Upper lobe of left lung (tissue), 6 donors: ENCODE results near the gene NDUFC1. TPM values are rescaled to one million over a fixed set of nuclear protein-coding genes. Genes with fewer than 3 reads are reported as not detected.
"Not testable (repeated sequence)": the region's sequence is repeated elsewhere in the genome, so short reads cannot be mapped to it uniquely, and the experiment has no call there.

ENCODE experiments used
- ATAC-seq, 2 donors: fragments of 200-7000 bp; cut with Tn5 transposase; one replicate each; pipeline ENCODE4 v1.9.1; 2022; ENCODE audit warnings: mild to moderate bottlenecking in 2 of 2, moderate library complexity in 2 of 2; ENCODE audit not compliant: low FRiP score in 2 of 2
- DNase-seq, 2 donors: peaks; one replicate each; pipeline ENCODE4 v3.0.0-alpha.2; 2019 to 2020
- H3K27ac ChIP-seq, 4 donors: fragments of 200-600 bp; sonication (generic); one replicate each; pipeline ENCODE4 v1.5.1; 2016 to 2019
- H3K27me3 ChIP-seq, 4 donors: fragments of 200-600 bp; sonication (generic); one replicate each; pipeline ENCODE4 v1.5.1; 2017 to 2019
- H3K36me3 ChIP-seq, 4 donors: fragments of 200-600 bp; sonication (generic); one replicate each; pipeline ENCODE4 v1.5.1; 2016 to 2019
- H3K4me1 ChIP-seq, 4 donors: fragments of 200-600 bp; sonication (generic); one replicate each; pipeline ENCODE4 v1.5.1; 2018 to 2019
- H3K4me3 ChIP-seq, 4 donors: fragments of 200-600 bp; sonication (generic); one replicate each; pipeline ENCODE4 v1.5.1; 2017 to 2019; ENCODE audit warnings: mild to moderate bottlenecking in 2 of 4, moderate library complexity in 1 of 4
- H3K9me3 ChIP-seq, 4 donors: fragments of 200-600 bp; sonication (generic); one replicate each; pipeline ENCODE4 v1.5.1; 2018 to 2019
- CTCF ChIP-seq, 6 experiments: fragments of 450-650 bp in 4 of 6; fragments of 200-600 bp in 2 of 6; sonication (generic) in 2 of 6; IDR thresholded peaks; one replicate each; pipeline ENCODE4 v1.5.1; 2016 to 2019; ENCODE audit warnings: antibody characterized with exemption in 6 of 6
- EP300 ChIP-seq, 4 donors: sonication (generic); formaldehyde crosslinking; IDR thresholded peaks; one replicate each; pipeline ENCODE4 v1.5.1; 2017; ENCODE audit warnings: antibody characterized with exemption in 4 of 4, control low read depth in 2 of 4
- POLR2A ChIP-seq, 4 donors: fragments of 450-650 bp; IDR thresholded peaks; one replicate each; pipeline ENCODE4 v1.5.1; 2016 to 2017; ENCODE audit warnings: antibody characterized with exemption in 4 of 4, mild to moderate bottlenecking in 2 of 4
- POLR2AphosphoS5 ChIP-seq, 2 donors: sonication (generic); formaldehyde crosslinking; IDR thresholded peaks; one replicate each; pipeline ENCODE4 v1.5.1; 2017; ENCODE audit warnings: antibody characterized with exemption in 2 of 2
- WGBS, 2 donors: methylation state at CpG; one replicate each; pipeline ENCODE4 v1.1.5; 2017 to 2018; 5-methylcytosine and 5-hydroxymethylcytosine counted together
- total RNA-seq, 6 donors: library from RNA; depleted of rRNA in 4 of 6; stranded (reverse); fragments of >200 nt in 4 of 6; gene quantifications; one replicate each; pipeline versions ENCODE4 v1.1.0 to v1.2.1, GENCODE V29; 2016 to 2021
- donor health status: DM: no; HTN: no; CAD: no; lungs with moderate emphysema.
- donor health status: DM: no; HTN: yes; CAD: no; lungs with severe emphysema.

Gene NDUFC1
- total RNA-seq, 6 donors from 2014 or later: 17.9 to 49.2 (median 34.6) TPM

DNA sequence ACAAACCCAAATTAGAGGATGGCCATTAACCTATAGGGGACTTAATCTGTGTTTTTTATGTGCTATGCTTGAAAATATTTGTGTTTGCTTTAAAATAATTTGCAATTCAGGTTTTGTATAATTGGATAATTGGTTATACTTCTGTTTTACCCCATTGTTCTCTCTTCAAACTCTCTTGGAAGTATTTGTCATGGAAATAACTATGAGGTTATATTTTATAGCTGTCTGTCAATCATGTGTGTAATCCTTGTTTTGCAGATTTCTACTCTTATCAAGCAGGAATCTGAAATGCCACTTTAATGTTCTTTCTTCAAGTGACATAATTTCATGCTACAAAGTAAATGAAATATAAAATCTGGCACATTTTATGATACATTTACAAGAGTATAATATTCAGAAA is 15.4 kb upstream of the NDUFC1 start:
- TF ChIP-seq EP300 (IDR thresholded peaks at IDR 0.05) (no peak), POLR2AphosphoS5 (IDR thresholded peaks at IDR 0.05) (no peak), POLR2A (IDR thresholded peaks at IDR 0.05) (no peak), CTCF (IDR thresholded peaks at IDR 0.05) (no peak)

DNA sequence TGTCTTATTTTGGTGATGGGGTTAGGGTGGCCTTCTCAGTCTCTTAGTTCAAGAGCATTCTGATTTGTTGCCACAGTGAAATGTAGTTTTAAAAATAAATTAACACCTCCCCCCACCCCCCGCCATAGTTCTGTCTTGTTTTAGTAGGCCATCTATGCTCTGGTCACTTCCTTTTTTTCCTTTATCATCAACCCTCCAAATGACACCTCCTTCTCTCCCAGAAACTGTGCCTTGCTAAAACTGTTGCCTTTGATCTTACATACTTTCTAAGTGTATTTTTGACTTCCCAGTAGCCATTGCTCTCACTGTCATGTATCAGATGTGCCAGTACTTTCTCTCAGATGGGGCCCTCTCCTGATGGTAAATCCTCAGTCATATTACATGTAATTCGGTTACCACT is 14.5 kb upstream of the NDUFC1 start:
- H3K36me3 ChIP-seq: no peaks in the 10 kb centered on the region
- DNase-seq (no peak), ATAC-seq (no peak)
- peaks cover 28 to 33% (median 30%) of the 10 kb centered on the region in 4 donors for H3K4me1 ChIP-seq
- H3K9me3 ChIP-seq: no peaks in the 10 kb centered on the region
- TF ChIP-seq POLR2A (IDR thresholded peaks at IDR 0.05) (no peak), EP300 (IDR thresholded peaks at IDR 0.05) (no peak), POLR2AphosphoS5 (IDR thresholded peaks at IDR 0.05) (no peak), CTCF (IDR thresholded peaks at IDR 0.05) (no peak)
- H3K4me3 ChIP-seq: no peak overlapping the region
- no peak overlapping the region for H3K27ac ChIP-seq
- 98 to 100% methylated on average over 2 of the region's 2 CpGs for WGBS, 2 donors
- no peaks in the 10 kb centered on the region for H3K27me3 ChIP-seq

More for the DNA sequence above, 15.4 kb upstream of the NDUFC1 start:
- H3K27me3 ChIP-seq: no peaks in the 10 kb centered on the region
- H3K9me3 ChIP-seq: no peaks in the 10 kb centered on the region
- DNase-seq (no peak), ATAC-seq (no peak)
- H3K27ac ChIP-seq: no peak overlapping the region
- peaks cover 19 to 25% (median 23%) of the 10 kb centered on the region in 4 donors for H3K4me1 ChIP-seq
- H3K4me3 ChIP-seq: no peak overlapping the region
- no peaks in the 10 kb centered on the region for H3K36me3 ChIP-seq

- no peaks in the 10 kb centered on the region for H3K9me3 ChIP-seq
- no peak for DNase-seq
- no peaks in the 10 kb centered on the region for H3K27me3 ChIP-seq
- H3K36me3 ChIP-seq: no peaks in the 10 kb centered on the region
- H3K27ac ChIP-seq: no peak overlapping the region
- no peak for TF ChIP-seq POLR2AphosphoS5 (IDR thresholded peaks at IDR 0.05)
- no peak for TF ChIP-seq POLR2A (IDR thresholded peaks at IDR 0.05)
- TF ChIP-seq CTCF (IDR thresholded peaks at IDR 0.05): no peak
- no peak for TF ChIP-seq EP300 (IDR thresholded peaks at IDR 0.05)
- no peak overlapping the region for H3K4me3 ChIP-seq
- no peak for ATAC-seq
- H3K4me1 ChIP-seq: peaks cover 29 to 41% (median 36%) of the 10 kb centered on the region in 4 donors
- WGBS, 2 donors: 91 to 93% methylated on average over 13 of the region's 13 CpGs
Measured at GRCh38 chr4:139315221-139315675, 13.0 kb upstream of the NDUFC1 start.

- H3K36me3 ChIP-seq: no peaks in the 10 kb centered on the region
- H3K4me1 ChIP-seq: peaks cover 29 to 41% (median 36%) of the 10 kb centered on the region in 4 donors
- H3K9me3 ChIP-seq: no peaks in the 10 kb centered on the region
- no peak overlapping the region for H3K4me3 ChIP-seq
- TF ChIP-seq CTCF (IDR thresholded peaks at IDR 0.05) (no peak), EP300 (IDR thresholded peaks at IDR 0.05) (no peak), POLR2A (IDR thresholded peaks at IDR 0.05) (no peak), POLR2AphosphoS5 (IDR thresholded peaks at IDR 0.05) (no peak)
- WGBS, 2 donors: 90 to 98% methylated on average over 4 of the region's 4 CpGs
- H3K27ac ChIP-seq: no peak overlapping the region
- DNase-seq: no peak
- no peaks in the 10 kb centered on the region for H3K27me3 ChIP-seq
- ATAC-seq: no peak
Measured at GRCh38 chr4:139314047-139314800, 11.9 kb upstream of the NDUFC1 start.

GRCh38 chr4:139313414-139313813 is 11.1 kb upstream of the NDUFC1 start:
- not testable (repeated sequence) for H3K27me3 ChIP-seq, ATAC-seq, H3K36me3 ChIP-seq, H3K4me3 ChIP-seq, H3K9me3 ChIP-seq, DNase-seq
- WGBS, 2 donors: 77 to 83% methylated on average over 10 of the region's 10 CpGs
- peak overlapping the region in 1 of 4 donors; percentile 45 for H3K27ac ChIP-seq
- H3K4me1 ChIP-seq: peaks cover 29 to 38% (median 35%) of the 10 kb centered on the region in 4 donors
